ENCODE results near the gene ACSL3. TPM values are rescaled to one million over a fixed set of nuclear protein-coding genes. Genes with fewer than 3 reads are reported as not detected.
A peak's percentile ranks its signal among the peaks of the same experiment; 100 is the strongest.

ACSL3 gene
- total and polyA plus RNA-seq, 10 donors = 7.5 to 50.2 (median 41.8) TPM

DNA sequence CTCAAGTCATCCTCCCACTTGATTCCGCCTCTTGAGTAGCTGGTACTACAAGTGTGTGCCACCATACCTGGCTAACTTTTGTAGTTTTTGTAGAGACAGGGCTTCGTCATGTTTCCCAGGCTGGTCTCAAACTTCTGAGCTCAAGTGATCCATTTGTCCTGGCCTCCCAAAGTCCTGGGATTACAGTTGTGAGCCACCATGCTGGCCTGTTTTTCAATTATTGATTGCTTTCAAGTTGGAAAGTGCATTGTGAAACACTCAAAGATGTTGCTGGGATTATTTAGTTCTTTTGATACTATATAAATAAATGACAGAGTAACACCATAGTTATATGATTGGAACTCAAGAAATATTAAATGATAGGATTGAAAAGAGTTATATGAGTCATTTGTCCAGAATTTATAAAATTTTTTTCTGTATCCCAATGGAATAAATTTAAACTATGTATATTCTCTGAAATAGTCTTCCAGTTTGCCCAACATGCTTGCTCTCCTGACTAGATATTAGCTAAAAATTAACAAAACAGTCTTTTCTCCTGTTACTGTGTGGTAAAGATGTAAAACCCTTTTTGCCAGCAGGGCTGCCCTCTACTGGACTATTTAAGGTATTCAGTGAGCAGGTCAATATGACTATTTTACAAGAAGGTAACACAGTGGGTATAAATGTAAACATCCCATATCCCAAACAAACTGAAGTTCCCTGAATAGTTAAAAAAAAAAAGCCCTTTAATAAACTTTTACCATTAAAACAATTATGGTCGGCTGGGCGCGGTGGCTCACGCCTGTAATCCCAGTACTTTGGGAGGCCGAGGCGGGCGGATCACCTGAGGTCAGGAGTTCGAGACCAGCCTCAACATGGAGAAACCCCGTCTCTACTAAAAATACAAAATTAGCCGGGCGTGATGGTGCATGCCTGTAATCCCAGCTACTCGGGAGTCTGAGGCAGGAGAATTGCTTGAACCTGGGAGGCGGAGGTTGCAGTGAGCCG lies 42.7 kb downstream of the ACSL3 start:
- Histone ChIP-seq H3K4me1 (peaks cover 0 to 55% (median 3%) of the 10 kb centered on the region in 6 donors), H3K36me3 (peaks cover 0 to 50% (median 0%) of the 10 kb centered on the region in 6 donors), H3K27ac (no peak overlapping the region), H3K9me3 (no peaks in the 10 kb centered on the region), H3K4me3 (no peak overlapping the region), H3K27me3 (replicated peaks in 1 of 7) (no peaks in the 10 kb centered on the region)
- no peak for DNase-seq
- no peak for TF ChIP-seq POLR2A (IDR thresholded peaks at IDR 0.05)
- TF ChIP-seq, protein P1, sequence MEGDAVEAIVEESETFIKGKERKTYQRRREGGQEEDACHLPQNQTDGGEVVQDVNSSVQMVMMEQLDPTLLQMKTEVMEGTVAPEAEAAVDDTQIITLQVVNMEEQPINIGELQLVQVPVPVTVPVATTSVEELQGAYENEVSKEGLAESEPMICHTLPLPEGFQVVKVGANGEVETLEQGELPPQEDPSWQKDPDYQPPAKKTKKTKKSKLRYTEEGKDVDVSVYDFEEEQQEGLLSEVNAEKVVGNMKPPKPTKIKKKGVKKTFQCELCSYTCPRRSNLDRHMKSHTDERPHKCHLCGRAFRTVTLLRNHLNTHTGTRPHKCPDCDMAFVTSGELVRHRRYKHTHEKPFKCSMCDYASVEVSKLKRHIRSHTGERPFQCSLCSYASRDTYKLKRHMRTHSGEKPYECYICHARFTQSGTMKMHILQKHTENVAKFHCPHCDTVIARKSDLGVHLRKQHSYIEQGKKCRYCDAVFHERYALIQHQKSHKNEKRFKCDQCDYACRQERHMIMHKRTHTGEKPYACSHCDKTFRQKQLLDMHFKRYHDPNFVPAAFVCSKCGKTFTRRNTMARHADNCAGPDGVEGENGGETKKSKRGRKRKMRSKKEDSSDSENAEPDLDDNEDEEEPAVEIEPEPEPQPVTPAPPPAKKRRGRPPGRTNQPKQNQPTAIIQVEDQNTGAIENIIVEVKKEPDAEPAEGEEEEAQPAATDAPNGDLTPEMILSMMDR (IDR thresholded peaks at IDR 0.05 in 8 of 11, conservative IDR thresholded peaks at IDR 0.05 in 3 of 11) = peak in 10 of 11 experiments; percentile 24 to 76 (median 66)
- intact Hi-C loops (cut with DNase I; ENCODE audit: low total_unique reads) = loop anchor here (2.0 kb wide), 1 partner anchor 195 kb away; no protein-coding TSS in a partner anchor
- WGBS, 5 donors = 90 to 96% (median 93%) methylated on average over 15 to 16 of the region's 16 CpGs

DNA sequence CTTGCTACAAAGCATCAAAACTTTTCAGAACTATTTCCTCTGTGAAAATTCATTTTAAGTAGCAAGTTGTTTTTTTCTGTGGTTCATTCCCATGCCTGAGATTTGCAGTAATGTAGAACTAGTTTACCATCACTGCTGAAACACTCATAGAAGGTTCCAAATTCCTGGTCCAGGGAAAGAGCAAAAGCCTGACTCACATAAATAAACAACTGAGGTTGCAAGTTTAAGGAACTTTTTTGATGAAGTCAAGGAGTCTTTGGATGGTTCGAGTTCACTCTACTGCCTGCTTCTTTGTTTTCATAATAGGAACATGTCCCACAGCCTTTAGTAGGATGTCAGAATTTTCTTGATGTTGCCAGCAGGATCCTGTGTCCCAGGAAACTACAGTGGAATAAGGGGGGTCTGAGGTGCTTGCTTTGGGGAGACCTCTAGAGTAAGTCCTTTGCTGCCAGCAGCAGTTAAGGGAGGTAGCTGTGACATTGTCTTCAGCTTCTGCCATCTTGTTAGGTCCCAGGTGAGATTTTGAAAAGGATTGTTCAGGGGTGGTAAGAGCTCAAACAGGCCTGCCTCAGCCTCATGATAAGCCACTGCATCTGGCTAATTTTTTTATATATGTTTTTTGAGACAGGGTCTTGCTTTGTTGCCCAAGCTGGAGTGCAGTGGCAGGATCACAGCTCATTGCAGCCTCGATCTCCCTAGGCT lies 43.9 kb downstream of the ACSL3 start:
- H3K9me3 ChIP-seq = no peaks in the 10 kb centered on the region
- no peak overlapping the region for H3K27ac ChIP-seq
- H3K4me3 ChIP-seq = no peak overlapping the region
- H3K27me3 ChIP-seq (replicated peaks in 1 of 7) = no peaks in the 10 kb centered on the region
- no peak for TF ChIP-seq POLR2A (IDR thresholded peaks at IDR 0.05)
- TF ChIP-seq, protein P1 (IDR thresholded peaks at IDR 0.05 in 8 of 11, conservative IDR thresholded peaks at IDR 0.05 in 3 of 11) = no peak
- no peak for TF ChIP-seq POLR2AphosphoS5 (IDR thresholded peaks at IDR 0.05)
- no peak for DNase-seq
- peaks cover 0 to 62% (median 2%) of the 10 kb centered on the region in 6 donors for H3K36me3 ChIP-seq
- intact Hi-C loops (cut with DNase I; ENCODE audit: low total_unique reads) = no loop called here
- peaks cover 0 to 43% (median 0%) of the 10 kb centered on the region in 6 donors for H3K4me1 ChIP-seq
- 86 to 93% (median 88%) methylated on average over 2 of the region's 2 CpGs for WGBS, 5 donors

DNA sequence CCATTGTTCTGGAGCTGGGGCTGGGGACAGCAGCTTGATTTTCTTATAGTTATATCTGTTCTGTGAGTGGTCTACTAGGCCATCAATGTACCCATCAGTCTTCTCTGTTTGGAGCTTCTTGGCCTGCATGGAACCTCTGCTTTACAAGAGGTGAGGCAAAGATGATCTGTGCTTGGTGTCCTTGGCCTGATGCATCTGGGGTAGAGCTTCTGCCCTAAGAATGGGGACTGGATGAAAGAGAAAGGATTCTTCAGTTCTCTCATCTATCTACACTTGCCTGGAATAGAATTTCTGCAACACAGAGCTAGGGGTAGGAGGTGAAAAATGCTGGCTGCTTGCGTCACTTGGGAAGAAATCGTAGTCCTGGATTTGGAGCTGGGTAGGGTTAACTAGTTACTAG lies 46.2 kb downstream of the ACSL3 start:
- DNase-seq = no peak
- Histone ChIP-seq H3K36me3 (peaks cover 0 to 73% (median 4%) of the 10 kb centered on the region in 6 donors), H3K9me3 (no peaks in the 10 kb centered on the region), H3K27me3 (replicated peaks in 1 of 7) (no peaks in the 10 kb centered on the region), H3K27ac (no peak overlapping the region), H3K4me3 (no peak overlapping the region), H3K4me1 (peaks cover 0 to 44% (median 9%) of the 10 kb centered on the region in 6 donors)
- TF ChIP-seq POLR2A (IDR thresholded peaks at IDR 0.05) (no peak), POLR2AphosphoS5 (IDR thresholded peaks at IDR 0.05) (no peak)
- TF ChIP-seq, protein P1 (IDR thresholded peaks at IDR 0.05 in 8 of 11, conservative IDR thresholded peaks at IDR 0.05 in 3 of 11) = no peak
- WGBS, 5 donors = 88 to 96% (median 95%) methylated on average over 2 of the region's 2 CpGs
- intact Hi-C loops (cut with DNase I; ENCODE audit: low total_unique reads) = no loop called here

All from spleen (tissue), 11 donors.